ENCODE data around the gene ADCY9. TPM values are rescaled to one million over a fixed set of nuclear protein-coding genes. Genes with fewer than 3 reads are reported as not detected.

Gene ADCY9
- total and polyA plus RNA-seq, 2 experiments from 2014 or later = 2.2 to 18.3 TPM

DNA sequence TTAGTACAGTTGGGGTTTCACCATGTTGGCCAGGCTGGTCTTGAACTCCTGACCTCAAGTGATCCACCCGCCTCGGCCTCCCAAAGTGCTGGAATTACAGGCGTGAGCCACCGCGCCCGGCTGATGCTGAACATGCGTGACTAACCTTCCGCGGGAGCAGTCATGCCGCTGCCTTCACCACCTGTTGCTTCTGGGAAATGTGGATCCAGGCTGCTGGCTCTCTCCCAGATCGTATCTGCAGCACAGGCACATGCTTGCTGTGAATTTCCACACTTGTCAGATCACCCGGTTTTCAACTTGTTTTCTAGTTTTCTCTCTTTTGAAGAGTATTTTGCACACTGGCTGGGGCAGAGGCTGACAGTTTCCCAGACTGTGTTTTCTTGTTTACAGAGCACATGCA is 97.9 kb downstream of the ADCY9 start:
- no peaks in the 10 kb centered on the region for H3K27me3 ChIP-seq (ENCODE audit: insufficient read depth)
- no peak overlapping the region for H3K4me2 ChIP-seq
- Mint-ChIP-seq H3K36me3 (ENCODE audit: low read depth) (no peaks in the 10 kb centered on the region), H3K27ac (no peak overlapping the region), H3K27me3 (ENCODE audit: insufficient read depth, low read depth, poor library complexity) (peaks cover 10% of the 10 kb centered on the region), H3K4me1 (peaks cover 17% of the 10 kb centered on the region), H3K4me3 (no peak overlapping the region), H3K9me3 (no peaks in the 10 kb centered on the region)
- H3K27ac ChIP-seq (ENCODE audit: low read depth) = 0 out of 2 replicates have a peak overlapping the region, but pooled peaks have one; percentile 39
- no peak for ATAC-seq
- H3F3A ChIP-seq (replicated peaks; ENCODE audit: low read depth) = no peaks in the 10 kb centered on the region
- H3K4me3 ChIP-seq = no peak overlapping the region
- no peak for TF ChIP-seq CREB1 (CRISPR knock-in tag; IDR thresholded peaks at IDR 0.05; ENCODE audit: low read depth)
- TF ChIP-seq, protein P1, sequence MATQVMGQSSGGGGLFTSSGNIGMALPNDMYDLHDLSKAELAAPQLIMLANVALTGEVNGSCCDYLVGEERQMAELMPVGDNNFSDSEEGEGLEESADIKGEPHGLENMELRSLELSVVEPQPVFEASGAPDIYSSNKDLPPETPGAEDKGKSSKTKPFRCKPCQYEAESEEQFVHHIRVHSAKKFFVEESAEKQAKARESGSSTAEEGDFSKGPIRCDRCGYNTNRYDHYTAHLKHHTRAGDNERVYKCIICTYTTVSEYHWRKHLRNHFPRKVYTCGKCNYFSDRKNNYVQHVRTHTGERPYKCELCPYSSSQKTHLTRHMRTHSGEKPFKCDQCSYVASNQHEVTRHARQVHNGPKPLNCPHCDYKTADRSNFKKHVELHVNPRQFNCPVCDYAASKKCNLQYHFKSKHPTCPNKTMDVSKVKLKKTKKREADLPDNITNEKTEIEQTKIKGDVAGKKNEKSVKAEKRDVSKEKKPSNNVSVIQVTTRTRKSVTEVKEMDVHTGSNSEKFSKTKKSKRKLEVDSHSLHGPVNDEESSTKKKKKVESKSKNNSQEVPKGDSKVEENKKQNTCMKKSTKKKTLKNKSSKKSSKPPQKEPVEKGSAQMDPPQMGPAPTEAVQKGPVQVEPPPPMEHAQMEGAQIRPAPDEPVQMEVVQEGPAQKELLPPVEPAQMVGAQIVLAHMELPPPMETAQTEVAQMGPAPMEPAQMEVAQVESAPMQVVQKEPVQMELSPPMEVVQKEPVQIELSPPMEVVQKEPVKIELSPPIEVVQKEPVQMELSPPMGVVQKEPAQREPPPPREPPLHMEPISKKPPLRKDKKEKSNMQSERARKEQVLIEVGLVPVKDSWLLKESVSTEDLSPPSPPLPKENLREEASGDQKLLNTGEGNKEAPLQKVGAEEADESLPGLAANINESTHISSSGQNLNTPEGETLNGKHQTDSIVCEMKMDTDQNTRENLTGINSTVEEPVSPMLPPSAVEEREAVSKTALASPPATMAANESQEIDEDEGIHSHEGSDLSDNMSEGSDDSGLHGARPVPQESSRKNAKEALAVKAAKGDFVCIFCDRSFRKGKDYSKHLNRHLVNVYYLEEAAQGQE (IDR thresholded peaks at IDR 0.05; ENCODE audit: unreplicated experiment) = no peak
- TF ChIP-seq, protein P2, sequence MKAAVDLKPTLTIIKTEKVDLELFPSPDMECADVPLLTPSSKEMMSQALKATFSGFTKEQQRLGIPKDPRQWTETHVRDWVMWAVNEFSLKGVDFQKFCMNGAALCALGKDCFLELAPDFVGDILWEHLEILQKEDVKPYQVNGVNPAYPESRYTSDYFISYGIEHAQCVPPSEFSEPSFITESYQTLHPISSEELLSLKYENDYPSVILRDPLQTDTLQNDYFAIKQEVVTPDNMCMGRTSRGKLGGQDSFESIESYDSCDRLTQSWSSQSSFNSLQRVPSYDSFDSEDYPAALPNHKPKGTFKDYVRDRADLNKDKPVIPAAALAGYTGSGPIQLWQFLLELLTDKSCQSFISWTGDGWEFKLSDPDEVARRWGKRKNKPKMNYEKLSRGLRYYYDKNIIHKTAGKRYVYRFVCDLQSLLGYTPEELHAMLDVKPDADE (IDR thresholded peaks at IDR 0.05) = no peak
- TF ChIP-seq ZNF114 (CRISPR knock-in tag; IDR thresholded peaks at IDR 0.05) = no peak
- no peak for TF ChIP-seq ZNF331 (CRISPR knock-in tag; IDR thresholded peaks at IDR 0.05; ENCODE audit: low read depth)
- TF ChIP-seq, protein P3, sequence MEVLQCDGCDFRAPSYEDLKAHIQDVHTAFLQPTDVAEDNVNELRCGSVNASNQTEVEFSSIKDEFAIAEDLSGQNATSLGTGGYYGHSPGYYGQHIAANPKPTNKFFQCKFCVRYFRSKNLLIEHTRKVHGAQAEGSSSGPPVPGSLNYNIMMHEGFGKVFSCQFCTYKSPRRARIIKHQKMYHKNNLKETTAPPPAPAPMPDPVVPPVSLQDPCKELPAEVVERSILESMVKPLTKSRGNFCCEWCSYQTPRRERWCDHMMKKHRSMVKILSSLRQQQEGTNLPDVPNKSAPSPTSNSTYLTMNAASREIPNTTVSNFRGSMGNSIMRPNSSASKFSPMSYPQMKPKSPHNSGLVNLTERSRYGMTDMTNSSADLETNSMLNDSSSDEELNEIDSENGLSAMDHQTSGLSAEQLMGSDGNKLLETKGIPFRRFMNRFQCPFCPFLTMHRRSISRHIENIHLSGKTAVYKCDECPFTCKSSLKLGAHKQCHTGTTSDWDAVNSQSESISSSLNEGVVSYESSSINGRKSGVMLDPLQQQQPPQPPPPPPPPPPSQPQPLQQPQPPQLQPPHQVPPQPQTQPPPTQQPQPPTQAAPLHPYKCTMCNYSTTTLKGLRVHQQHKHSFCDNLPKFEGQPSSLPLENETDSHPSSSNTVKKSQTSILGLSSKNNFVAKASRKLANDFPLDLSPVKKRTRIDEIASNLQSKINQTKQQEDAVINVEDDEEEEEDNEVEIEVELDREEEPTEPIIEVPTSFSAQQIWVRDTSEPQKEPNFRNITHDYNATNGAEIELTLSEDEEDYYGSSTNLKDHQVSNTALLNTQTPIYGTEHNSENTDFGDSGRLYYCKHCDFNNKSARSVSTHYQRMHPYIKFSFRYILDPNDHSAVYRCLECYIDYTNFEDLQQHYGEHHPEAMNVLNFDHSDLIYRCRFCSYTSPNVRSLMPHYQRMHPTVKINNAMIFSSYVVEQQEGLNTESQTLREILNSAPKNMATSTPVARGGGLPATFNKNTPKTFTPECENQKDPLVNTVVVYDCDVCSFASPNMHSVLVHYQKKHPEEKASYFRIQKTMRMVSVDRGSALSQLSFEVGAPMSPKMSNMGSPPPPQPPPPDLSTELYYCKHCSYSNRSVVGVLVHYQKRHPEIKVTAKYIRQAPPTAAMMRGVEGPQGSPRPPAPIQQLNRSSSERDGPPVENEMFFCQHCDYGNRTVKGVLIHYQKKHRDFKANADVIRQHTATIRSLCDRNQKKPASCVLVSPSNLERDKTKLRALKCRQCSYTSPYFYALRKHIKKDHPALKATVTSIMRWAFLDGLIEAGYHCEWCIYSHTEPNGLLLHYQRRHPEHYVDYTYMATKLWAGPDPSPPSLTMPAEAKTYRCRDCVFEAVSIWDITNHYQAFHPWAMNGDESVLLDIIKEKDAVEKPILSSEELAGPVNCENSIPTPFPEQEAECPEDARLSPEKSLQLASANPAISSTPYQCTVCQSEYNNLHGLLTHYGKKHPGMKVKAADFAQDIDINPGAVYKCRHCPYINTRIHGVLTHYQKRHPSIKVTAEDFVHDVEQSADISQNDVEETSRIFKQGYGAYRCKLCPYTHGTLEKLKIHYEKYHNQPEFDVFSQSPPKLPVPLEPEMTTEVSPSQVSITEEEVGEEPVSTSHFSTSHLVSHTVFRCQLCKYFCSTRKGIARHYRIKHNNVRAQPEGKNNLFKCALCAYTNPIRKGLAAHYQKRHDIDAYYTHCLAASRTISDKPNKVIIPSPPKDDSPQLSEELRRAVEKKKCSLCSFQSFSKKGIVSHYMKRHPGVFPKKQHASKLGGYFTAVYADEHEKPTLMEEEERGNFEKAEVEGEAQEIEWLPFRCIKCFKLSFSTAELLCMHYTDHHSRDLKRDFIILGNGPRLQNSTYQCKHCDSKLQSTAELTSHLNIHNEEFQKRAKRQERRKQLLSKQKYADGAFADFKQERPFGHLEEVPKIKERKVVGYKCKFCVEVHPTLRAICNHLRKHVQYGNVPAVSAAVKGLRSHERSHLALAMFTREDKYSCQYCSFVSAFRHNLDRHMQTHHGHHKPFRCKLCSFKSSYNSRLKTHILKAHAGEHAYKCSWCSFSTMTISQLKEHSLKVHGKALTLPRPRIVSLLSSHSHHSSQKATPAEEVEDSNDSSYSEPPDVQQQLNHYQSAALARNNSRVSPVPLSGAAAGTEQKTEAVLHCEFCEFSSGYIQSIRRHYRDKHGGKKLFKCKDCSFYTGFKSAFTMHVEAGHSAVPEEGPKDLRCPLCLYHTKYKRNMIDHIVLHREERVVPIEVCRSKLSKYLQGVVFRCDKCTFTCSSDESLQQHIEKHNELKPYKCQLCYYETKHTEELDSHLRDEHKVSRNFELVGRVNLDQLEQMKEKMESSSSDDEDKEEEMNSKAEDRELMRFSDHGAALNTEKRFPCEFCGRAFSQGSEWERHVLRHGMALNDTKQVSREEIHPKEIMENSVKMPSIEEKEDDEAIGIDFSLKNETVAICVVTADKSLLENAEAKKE (CRISPR knock-in tag; IDR thresholded peaks at IDR 0.05) = no peak
- TF ChIP-seq POLR2AphosphoS5 (IDR thresholded peaks at IDR 0.05; ENCODE audit: low read depth) = no peak
- TF ChIP-seq EZH2 (IDR thresholded peaks at IDR 0.05; ENCODE audit: low read depth, unreplicated experiment) = no peak
- no peak for TF ChIP-seq EZH2phosphoT487 (IDR thresholded peaks at IDR 0.05; ENCODE audit: unreplicated experiment)
- no peak for TF ChIP-seq NANOG (IDR thresholded peaks at IDR 0.05; ENCODE audit: borderline replicate concordance)
- no peak for TF ChIP-seq JUNB (IDR thresholded peaks at IDR 0.05; ENCODE audit: unreplicated experiment)
- no peak for TF ChIP-seq STAT1 (IDR thresholded peaks at IDR 0.05; ENCODE audit: unreplicated experiment)
- TF ChIP-seq, protein P4, sequence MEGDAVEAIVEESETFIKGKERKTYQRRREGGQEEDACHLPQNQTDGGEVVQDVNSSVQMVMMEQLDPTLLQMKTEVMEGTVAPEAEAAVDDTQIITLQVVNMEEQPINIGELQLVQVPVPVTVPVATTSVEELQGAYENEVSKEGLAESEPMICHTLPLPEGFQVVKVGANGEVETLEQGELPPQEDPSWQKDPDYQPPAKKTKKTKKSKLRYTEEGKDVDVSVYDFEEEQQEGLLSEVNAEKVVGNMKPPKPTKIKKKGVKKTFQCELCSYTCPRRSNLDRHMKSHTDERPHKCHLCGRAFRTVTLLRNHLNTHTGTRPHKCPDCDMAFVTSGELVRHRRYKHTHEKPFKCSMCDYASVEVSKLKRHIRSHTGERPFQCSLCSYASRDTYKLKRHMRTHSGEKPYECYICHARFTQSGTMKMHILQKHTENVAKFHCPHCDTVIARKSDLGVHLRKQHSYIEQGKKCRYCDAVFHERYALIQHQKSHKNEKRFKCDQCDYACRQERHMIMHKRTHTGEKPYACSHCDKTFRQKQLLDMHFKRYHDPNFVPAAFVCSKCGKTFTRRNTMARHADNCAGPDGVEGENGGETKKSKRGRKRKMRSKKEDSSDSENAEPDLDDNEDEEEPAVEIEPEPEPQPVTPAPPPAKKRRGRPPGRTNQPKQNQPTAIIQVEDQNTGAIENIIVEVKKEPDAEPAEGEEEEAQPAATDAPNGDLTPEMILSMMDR (conservative IDR thresholded peaks at IDR 0.05; ENCODE audit: low read depth in 2 of 2) = no peak
- H3K4me1 ChIP-seq (ENCODE audit: insufficient read depth) = peaks cover 26% of the 10 kb centered on the region
- H4K20me1 ChIP-seq (replicated peaks; ENCODE audit: insufficient read depth) = no peaks in the 10 kb centered on the region
- no peaks in the 10 kb centered on the region for H3K36me3 ChIP-seq (ENCODE audit: insufficient read depth)
- no peaks in the 10 kb centered on the region for H3K9me2 ChIP-seq (ENCODE audit: insufficient read depth)
- H3K79me2 ChIP-seq (replicated peaks; ENCODE audit: insufficient read depth) = no peaks in the 10 kb centered on the region
- DNase-seq (ENCODE audit: low spot score) = no peak
- H2AFZ ChIP-seq = no peak overlapping the region

Data from GM23338 (cell line).